ENCODE measurements around the gene MMP28. TPM values are rescaled to one million over a fixed set of nuclear protein-coding genes. Genes with fewer than 3 reads are reported as not detected.

The MMP28 gene
- total RNA-seq, 1 experiment from 2014 or later, result not detected

DNA sequence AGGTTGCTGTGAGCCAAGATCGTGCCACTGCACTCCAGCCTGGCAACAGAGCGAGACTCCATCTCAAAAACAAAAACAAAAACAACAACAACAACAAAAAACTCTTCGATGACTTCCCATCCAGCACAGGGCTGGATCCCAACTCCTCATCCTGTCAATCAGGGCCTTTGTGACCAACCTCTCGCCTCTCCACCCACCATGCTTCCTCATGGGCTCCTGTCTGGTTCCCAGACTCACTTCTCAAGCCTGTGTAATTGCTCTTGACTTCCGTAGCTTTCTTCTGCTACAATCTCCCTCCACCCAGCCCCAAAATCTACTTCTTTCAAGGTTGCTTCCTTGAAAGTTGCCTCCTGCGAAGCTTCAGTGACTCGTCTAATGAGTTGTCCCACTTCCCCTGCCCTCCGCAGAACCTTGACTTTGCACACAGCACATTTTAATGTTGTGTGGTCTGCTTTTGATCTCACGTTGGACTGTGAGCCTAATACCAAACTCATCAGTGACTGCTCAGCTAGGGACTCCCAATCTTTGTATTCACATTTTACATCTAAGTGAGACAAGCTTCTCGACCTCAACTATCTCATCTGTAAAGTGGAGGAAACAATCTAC lies 64.9 kb downstream of the MMP28 start:
- peaks cover 38 to 48% of the 10 kb centered on the region in 2 experiments for H3K4me1 Mint-ChIP-seq
- H3K4me2 ChIP-seq (ENCODE audit: insufficient read depth, insufficient read length, low read length), result no peak overlapping the region
- no peaks in the 10 kb centered on the region for H3K9me3 Mint-ChIP-seq

More for the DNA sequence above, 64.9 kb downstream of the MMP28 start:
- H4K8ac ChIP-seq (replicated peaks; ENCODE audit: insufficient read length, low read depth, low read length), result no peak overlapping the region
- no peaks in the 10 kb centered on the region for H4K20me1 ChIP-seq (ENCODE audit: control insufficient read depth, insufficient read depth, insufficient read length)
- no peak overlapping the region for H4K91ac ChIP-seq (ENCODE audit: insufficient read length, low read depth, low read length)
- no peak for DNase-seq
- Mint-ChIP-seq H3K27ac (peak overlapping the region in 1 of 3 experiments; percentile 42; a peak in 1 of 7 replicates), H3K27me3 (ENCODE audit: low read depth) (peaks cover 25% of the 10 kb centered on the region), H3K4me3 (peak overlapping the region; percentile 63 to 81; a peak in 4 of 5 replicates), H3K36me3 (ENCODE audit: insufficient read depth in 1 of 3, low read depth in 3 of 3) (peaks cover 0 to 5% (median 5%) of the 10 kb centered on the region in 3 experiments; a peak in 4 of 7 replicates)
- no peak overlapping the region for H2BK120ac ChIP-seq (ENCODE audit: low read depth, low read length, poor library complexity, severe bottlenecking)
- no peak overlapping the region for H3K9ac ChIP-seq (ENCODE audit: extremely low read depth, insufficient read length, low read length)
- TF ChIP-seq CTCF (conservative IDR thresholded peaks at IDR 0.05), result no peak
- no peaks in the 10 kb centered on the region for H3K27me3 ChIP-seq (ENCODE audit: insufficient read depth, low read length)
- H3K23me2 ChIP-seq (ENCODE audit: insufficient read length, low read depth, low read length, poor library complexity, severe bottlenecking), result peaks cover 6% of the 10 kb centered on the region
- H2BK20ac ChIP-seq (ENCODE audit: low read depth, low read length, poor library complexity, severe bottlenecking), result no peak overlapping the region
- no CpG with 5 or more reads among the region's 10 CpGs for WGBS (ENCODE audit: extremely low coverage, insufficient read length, low lambda C conversion rate)
- H2BK5ac ChIP-seq (ENCODE audit: insufficient read length, low read length), result no peak overlapping the region
- no peak overlapping the region for H3K27ac ChIP-seq (ENCODE audit: insufficient read length, low read depth, low read length)
- no peaks in the 10 kb centered on the region for H3K9me3 ChIP-seq (ENCODE audit: control insufficient read depth, low read depth, low read length)
- H3K14ac ChIP-seq (ENCODE audit: insufficient read depth, low read length), result no peak overlapping the region
- H2AFZ ChIP-seq (ENCODE audit: low read length), result no peak overlapping the region
- peaks cover 3% of the 10 kb centered on the region; the same call in 1 of the 2 replicates for H3K4me1 ChIP-seq (ENCODE audit: insufficient read depth, low read length)
- no peak overlapping the region for H2BK12ac ChIP-seq (ENCODE audit: insufficient read length, low read depth, low read length)
- H3K79me2 ChIP-seq (ENCODE audit: insufficient read depth, low read length), result no peaks in the 10 kb centered on the region
- no peak overlapping the region for H3T11ph ChIP-seq (ENCODE audit: low read length)
- H2AK5ac ChIP-seq (ENCODE audit: insufficient read length, low read length), result no peak overlapping the region
- no peak overlapping the region for H2BK15ac ChIP-seq (ENCODE audit: low read depth, low read length)
- no peak overlapping the region for H3K18ac ChIP-seq (ENCODE audit: insufficient read length, low read depth, low read length)
- H4K5ac ChIP-seq (ENCODE audit: insufficient read length, low read depth, low read length), result no peak overlapping the region
- no peak overlapping the region for H3K4ac ChIP-seq (ENCODE audit: low read depth, low read length)
- H3K23ac ChIP-seq (ENCODE audit: insufficient read length, low read depth, low read length), result no peak overlapping the region
- H3K56ac ChIP-seq (ENCODE audit: insufficient read length, low read depth, low read length), result no peak overlapping the region
- no peaks in the 10 kb centered on the region for H3K79me1 ChIP-seq (ENCODE audit: insufficient read depth, low read depth, low read length, poor library complexity, severe bottlenecking)

All from H9 (cell line).